Gastrocnemius medialis (tissue), 4 donors: ENCODE measurements around the gene IFT80.

ENCODE experiments used
- POLR2A ChIP-seq, 2 donors: fragments of 450-650 bp; IDR thresholded peaks; one replicate each; pipeline ENCODE4 v1.6.1; 2017; ENCODE audit warnings: antibody characterized with exemption in 2 of 2, mild to moderate bottlenecking in 2 of 2, moderate library complexity in 2 of 2
- TF ChIP-seq, protein P1 (sequence below), 5 experiments: fragments of 450-650 bp in 3 of 5; fragments of 200-600 bp in 2 of 5; sonication (generic) in 2 of 5; IDR thresholded peaks in 4 of 5; conservative IDR thresholded peaks in 1 of 5; 1 replicate in 4 of 5; 2 replicates in 1 of 5; pipeline ENCODE4 v1.5.1; 2016 to 2019; ENCODE audit warnings: antibody characterized with exemption in 5 of 5, mild to moderate bottlenecking in 3 of 5, moderate library complexity in 3 of 5

DNA sequence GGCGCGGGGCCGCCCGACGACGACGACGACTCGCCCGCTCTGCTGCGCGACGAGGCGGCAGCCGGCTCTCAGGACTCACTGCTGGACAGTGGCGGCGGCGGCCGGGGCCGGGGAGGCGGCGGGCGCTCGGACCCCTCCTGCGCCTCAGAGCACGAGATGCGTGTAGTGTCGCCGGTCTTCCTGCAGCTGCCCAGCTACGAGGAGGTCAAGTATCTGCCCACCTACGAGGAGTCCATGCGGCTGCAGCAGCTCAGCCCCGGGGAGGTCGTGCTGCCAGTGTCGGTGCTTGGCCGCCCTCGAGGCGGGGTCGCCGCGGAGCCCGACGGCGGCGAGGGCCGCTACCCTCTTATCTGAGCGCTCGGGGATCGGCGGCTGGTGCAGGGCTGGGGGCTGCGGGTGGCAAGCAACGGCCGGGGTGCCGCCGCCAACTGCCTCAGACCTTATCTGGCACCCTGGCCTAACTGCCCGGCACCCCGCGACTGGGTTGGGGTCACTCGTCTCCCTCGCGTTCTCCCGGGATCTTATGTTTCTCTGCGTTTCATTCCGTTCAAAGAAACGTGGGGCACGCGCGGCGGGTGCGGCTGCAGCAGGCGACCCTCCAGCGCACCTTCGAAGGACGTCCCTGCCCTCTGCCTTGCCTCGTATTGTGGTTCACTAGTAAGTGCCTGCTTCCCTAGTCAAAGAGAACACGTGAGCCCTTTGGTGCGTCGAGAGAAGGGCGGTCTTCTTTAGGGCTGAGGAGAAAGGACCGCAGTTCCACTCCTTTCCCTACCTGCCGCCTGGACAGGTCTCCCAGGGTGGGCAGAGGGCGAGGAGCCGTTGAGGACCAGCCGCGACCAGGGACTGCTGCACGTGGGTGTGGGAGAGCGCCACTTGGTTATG lies 172.8 kb downstream of the IFT80 start:
- TF ChIP-seq, protein P1, sequence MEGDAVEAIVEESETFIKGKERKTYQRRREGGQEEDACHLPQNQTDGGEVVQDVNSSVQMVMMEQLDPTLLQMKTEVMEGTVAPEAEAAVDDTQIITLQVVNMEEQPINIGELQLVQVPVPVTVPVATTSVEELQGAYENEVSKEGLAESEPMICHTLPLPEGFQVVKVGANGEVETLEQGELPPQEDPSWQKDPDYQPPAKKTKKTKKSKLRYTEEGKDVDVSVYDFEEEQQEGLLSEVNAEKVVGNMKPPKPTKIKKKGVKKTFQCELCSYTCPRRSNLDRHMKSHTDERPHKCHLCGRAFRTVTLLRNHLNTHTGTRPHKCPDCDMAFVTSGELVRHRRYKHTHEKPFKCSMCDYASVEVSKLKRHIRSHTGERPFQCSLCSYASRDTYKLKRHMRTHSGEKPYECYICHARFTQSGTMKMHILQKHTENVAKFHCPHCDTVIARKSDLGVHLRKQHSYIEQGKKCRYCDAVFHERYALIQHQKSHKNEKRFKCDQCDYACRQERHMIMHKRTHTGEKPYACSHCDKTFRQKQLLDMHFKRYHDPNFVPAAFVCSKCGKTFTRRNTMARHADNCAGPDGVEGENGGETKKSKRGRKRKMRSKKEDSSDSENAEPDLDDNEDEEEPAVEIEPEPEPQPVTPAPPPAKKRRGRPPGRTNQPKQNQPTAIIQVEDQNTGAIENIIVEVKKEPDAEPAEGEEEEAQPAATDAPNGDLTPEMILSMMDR (IDR thresholded peaks at IDR 0.05 in 4 of 5, conservative IDR thresholded peaks at IDR 0.05 in 1 of 5), result no peak
- TF ChIP-seq POLR2A (IDR thresholded peaks at IDR 0.05), result no peak
